PFSK-1 (cell line): ENCODE measurements around the gene GPSM1.

Source experiments
- FOXP2 ChIP-seq: optimal IDR thresholded peaks from 2 replicates; pipeline ENCODE3; 2011; ENCODE audit warnings: borderline replicate concordance, control low read depth, inconsistent platforms; ENCODE audit not compliant: insufficient read depth; ENCODE audit errors: extremely low read length, extremely low read depth
- POLR2AphosphoS5 ChIP-seq: IDR thresholded peaks from 2 replicates; pipeline ENCODE4 v1.6.1; 2012; ENCODE audit warnings: low read depth, mild to moderate bottlenecking, control low read depth, low read length, moderate library complexity
- REST ChIP-seq, 2 experiments: IDR thresholded peaks; 2 replicates each; pipeline versions ENCODE4 v1.6.1 to v1.8.0; 2011 to 2012; ENCODE audit warnings: low read depth in 2 of 2, low read length in 2 of 2, control low read depth in 1 of 2, inconsistent platforms in 1 of 2, mild to moderate bottlenecking in 1 of 2, moderate library complexity in 1 of 2; ENCODE audit not compliant: insufficient read depth in 1 of 2
- SIN3A ChIP-seq: IDR thresholded peaks from 2 replicates; pipeline ENCODE4 v1.6.1; 2012; ENCODE audit warnings: mild to moderate bottlenecking, low read length, moderate library complexity, borderline replicate concordance; ENCODE audit not compliant: insufficient read depth
- TAF1 ChIP-seq: IDR thresholded peaks from 2 replicates; pipeline ENCODE4 v1.6.1; 2012; ENCODE audit warnings: low read length, control low read depth, borderline replicate concordance; ENCODE audit not compliant: insufficient read depth

Gene GPSM1

GRCh38 chr9:136335296-136336155 is 8.2 kb downstream of the GPSM1 start:
- no peak for TF ChIP-seq POLR2AphosphoS5
- no peak for TF ChIP-seq TAF1
- TF ChIP-seq REST (IDR thresholded peaks at IDR 0.05; ENCODE audit: insufficient read depth in 1 of 2, low read depth in 2 of 2, low read length in 2 of 2), result no peak

- no peak for TF ChIP-seq REST (IDR thresholded peaks at IDR 0.05; ENCODE audit: insufficient read depth in 1 of 2, low read depth in 2 of 2, low read length in 2 of 2)
- no peak for TF ChIP-seq SIN3A
- no peak for TF ChIP-seq POLR2AphosphoS5
- TF ChIP-seq FOXP2, result no peak
- TF ChIP-seq TAF1, result no peak
Measured at GRCh38 chr9:136336156-136336870, 9.0 kb downstream of the GPSM1 start.

- TF ChIP-seq FOXP2 (no peak), SIN3A (no peak), POLR2AphosphoS5 (no peak), TAF1 (no peak), REST (IDR thresholded peaks at IDR 0.05; ENCODE audit: insufficient read depth in 1 of 2, low read depth in 2 of 2, low read length in 2 of 2) (no peak)
Measured at GRCh38 chr9:136336881-136337280, 9.5 kb downstream of the GPSM1 start.

- no peak for TF ChIP-seq SIN3A
- no peak for TF ChIP-seq REST (IDR thresholded peaks at IDR 0.05; ENCODE audit: insufficient read depth in 1 of 2, low read depth in 2 of 2, low read length in 2 of 2)
- no peak for TF ChIP-seq POLR2AphosphoS5
- no peak for TF ChIP-seq TAF1
- TF ChIP-seq FOXP2, result no peak
Measured at GRCh38 chr9:136337416-136338395, 10.4 kb downstream of the GPSM1 start.
